HepG2 (cell line): ENCODE results near the gene CCDC57. TPM values are rescaled to one million over a fixed set of nuclear protein-coding genes. Genes with fewer than 3 reads are reported as not detected.

Experiments used
- AHDC1 ChIP-seq: sonication (generic); formaldehyde crosslinking; IDR thresholded peaks from 2 replicates; pipeline ENCODE4 v1.5.1; 2020; ENCODE audit warnings: mild to moderate bottlenecking, missing genetic modification reagents, borderline replicate concordance
- BCLAF1 ChIP-seq: fragments of 450-650 bp; IDR thresholded peaks from 2 replicates; pipeline ENCODE4 v1.6.1; 2017; ENCODE audit warnings: mild to moderate bottlenecking
- HINFP ChIP-seq: sonication (generic); formaldehyde crosslinking; IDR thresholded peaks from 2 replicates; pipeline ENCODE4 v1.4.0; 2020; ENCODE audit warnings: low read depth, mild to moderate bottlenecking, missing genetic modification reagents
- IKZF1 ChIP-seq: fragments of 450-650 bp; IDR thresholded peaks from 2 replicates; pipeline ENCODE4 v1.7.1; 2016
- SKIL ChIP-seq: sonication (generic); formaldehyde crosslinking; IDR thresholded peaks from 2 replicates; pipeline ENCODE4 v1.8.0; 2022; ENCODE audit warnings: missing genetic modification reagents, mild to moderate bottlenecking, moderate library complexity, borderline replicate concordance
- STAG1 ChIP-seq: sonication (generic); formaldehyde crosslinking; IDR thresholded peaks from 2 replicates; pipeline ENCODE4 v1.4.0; 2020; ENCODE audit warnings: missing genetic modification reagents
- TBP ChIP-seq: sonication (generic); formaldehyde crosslinking; IDR thresholded peaks from 2 replicates; pipeline ENCODE4 v1.5.0; 2020; ENCODE audit warnings: missing genetic modification reagents
- TFDP1 ChIP-seq: IDR thresholded peaks from 2 replicates; pipeline ENCODE4 v1.6.1; 2016; ENCODE audit warnings: missing compliant biosample characterization, missing genetic modification reagents, borderline replicate concordance
- ZNF160 ChIP-seq: sonication (generic); formaldehyde crosslinking; IDR thresholded peaks from 2 replicates; pipeline ENCODE4 v1.8.0; 2022; ENCODE audit warnings: mild to moderate bottlenecking, inconsistent platforms, missing genetic modification reagents
- ZNF737 ChIP-seq: sonication (generic); formaldehyde crosslinking; IDR thresholded peaks from 2 replicates; pipeline ENCODE4 v1.5.0; 2020; ENCODE audit warnings: missing genetic modification reagents, mild to moderate bottlenecking, borderline replicate concordance
- ZNF883 ChIP-seq: sonication (generic); formaldehyde crosslinking; IDR thresholded peaks from 2 replicates; pipeline ENCODE4 v1.5.1; 2020; ENCODE audit warnings: mild to moderate bottlenecking, missing genetic modification reagents; ENCODE audit errors: not compliant biosample characterization
- ZSCAN20 ChIP-seq: sonication (generic); formaldehyde crosslinking; IDR thresholded peaks from 2 replicates; pipeline ENCODE4 v1.4.0; 2020; ENCODE audit warnings: missing genetic modification reagents, mild to moderate bottlenecking, borderline replicate concordance
- polyA plus RNA-seq, 8 experiments: library from polyadenylated mRNA; depleted of rRNA in 3 of 8; stranded (reverse) in 7 of 8; unstranded in 1 of 8; fragments of >200 nt; fragmentation: Illumina TruSeq in 4 of 8; extraction: Trizol in 4 of 8; gene quantifications; 2 replicates each; pipeline versions ENCODE4 v1.2.1 to v1.2.3, GENCODE V29; 2011 to 2016; ENCODE audit warnings: low read depth in 4 of 8, missing spikeins in 1 of 8, mixed read lengths in 1 of 8; ENCODE audit not compliant: insufficient read depth in 1 of 8
- total RNA-seq, 5 experiments: library from RNA; depleted of rRNA; stranded (reverse); fragments of >200 nt; fragmentation: Illumina TruSeq; extraction: Trizol; gene quantifications; 2 replicates each; pipeline ENCODE4 v1.2.3, GENCODE V29; 2016; ENCODE audit warnings: low read depth in 1 of 5

The CCDC57 gene
- total and polyA plus RNA-seq, 2 of the 13 experiments (the other 11 are each of a cell fraction or from before 2014, with no cell fraction given), result 59.3 to 59.9 TPM

- no peak; the same call in 1 of the 2 replicates for TF ChIP-seq STAG1
- TF ChIP-seq SKIL, result peak; percentile 77; the same call in 1 of the 2 replicates
- TF ChIP-seq AHDC1 (CRISPR knock-in tag), result 0 out of 2 replicates have a peak, but pooled peaks have one; percentile 15
- TF ChIP-seq IKZF1, result no peak
- no peak; the same call in none of the 2 replicates for TF ChIP-seq HINFP
- no peak for TF ChIP-seq ZNF883
- TF ChIP-seq ZNF737 (CRISPR knock-in tag), result peak; percentile 74; the same call in 1 of the 2 replicates
- peak; percentile 19; the same call in 1 of the 2 replicates for TF ChIP-seq TBP (CRISPR knock-in tag)
- TF ChIP-seq ZSCAN20 (CRISPR knock-in tag), result peak; percentile 30; the same call in 1 of the 2 replicates
- 0 out of 2 replicates have a peak, but pooled peaks have one; percentile 21 for TF ChIP-seq TFDP1 (CRISPR knock-in tag)
- TF ChIP-seq ZNF160 (CRISPR knock-in tag), result peak; percentile 56; the same call in 1 of the 2 replicates
- no peak for TF ChIP-seq BCLAF1
Observed at GRCh38 chr17:82241183-82241925, 28.7 kb upstream of the CCDC57 start (continued).
